Liver (tissue), 3 donors: ENCODE data around the gene CTAGE9.

Experiments used
- ATF3 ChIP-seq: IDR thresholded peaks from 2 replicates; pipeline ENCODE4 v1.6.1; 2016; ENCODE audit warnings: antibody characterized with exemption
- CTCF ChIP-seq: fragments of 150-350 bp; IDR thresholded peaks from 2 replicates; pipeline ENCODE4 v1.5.1; 2017; ENCODE audit warnings: improper control_type of control experiment, low read depth, low read length; ENCODE audit not compliant: missing input control
- EGR1 ChIP-seq, 2 donors: IDR thresholded peaks; 2 replicates each; pipeline ENCODE4 v1.6.1; 2016 to 2018; ENCODE audit warnings: antibody characterized with exemption in 2 of 2, low read depth in 2 of 2
- FOXA1 ChIP-seq: IDR thresholded peaks from 2 replicates; pipeline ENCODE4 v1.6.1; 2016; ENCODE audit warnings: antibody characterized with exemption
- GABPA ChIP-seq, 2 donors: IDR thresholded peaks in 1 of 2; conservative IDR thresholded peaks in 1 of 2; 2 replicates each; pipeline ENCODE4 v1.6.1; 2016; ENCODE audit warnings: antibody characterized with exemption in 2 of 2, mild to moderate bottlenecking in 1 of 2, moderate library complexity in 1 of 2
- MAX ChIP-seq: IDR thresholded peaks from 2 replicates; pipeline ENCODE4 v1.6.1; 2016; ENCODE audit warnings: antibody characterized with exemption
- NR2F2 ChIP-seq: IDR thresholded peaks from 2 replicates; pipeline ENCODE4 v1.6.1; 2016; ENCODE audit warnings: antibody characterized with exemption
- RAD21 ChIP-seq, 2 donors: IDR thresholded peaks; 2 replicates each; pipeline ENCODE4 v1.6.1; 2016; ENCODE audit warnings: antibody characterized with exemption in 2 of 2, mild to moderate bottlenecking in 2 of 2
- REST ChIP-seq: IDR thresholded peaks from 2 replicates; pipeline ENCODE4 v1.6.1; 2016; ENCODE audit warnings: antibody characterized with exemption, mild to moderate bottlenecking
- SP1 ChIP-seq: IDR thresholded peaks from 2 replicates; pipeline ENCODE4 v1.6.1; 2018; ENCODE audit warnings: antibody characterized with exemption, mild to moderate bottlenecking
- TAF1 ChIP-seq: conservative IDR thresholded peaks from 2 replicates; pipeline ENCODE4 v1.6.1; 2016; ENCODE audit warnings: antibody characterized with exemption, mild to moderate bottlenecking
- YY1 ChIP-seq: IDR thresholded peaks from 2 replicates; pipeline ENCODE4 v1.6.1; 2016; ENCODE audit warnings: antibody characterized with exemption, mild to moderate bottlenecking
- TF ChIP-seq, protein P1 (sequence below): IDR thresholded peaks from 2 replicates; pipeline ENCODE4 v1.6.1; 2016; ENCODE audit warnings: antibody characterized with exemption
- donor health status: healthy.
- donor health status: healthy.

- TF ChIP-seq, protein P1, sequence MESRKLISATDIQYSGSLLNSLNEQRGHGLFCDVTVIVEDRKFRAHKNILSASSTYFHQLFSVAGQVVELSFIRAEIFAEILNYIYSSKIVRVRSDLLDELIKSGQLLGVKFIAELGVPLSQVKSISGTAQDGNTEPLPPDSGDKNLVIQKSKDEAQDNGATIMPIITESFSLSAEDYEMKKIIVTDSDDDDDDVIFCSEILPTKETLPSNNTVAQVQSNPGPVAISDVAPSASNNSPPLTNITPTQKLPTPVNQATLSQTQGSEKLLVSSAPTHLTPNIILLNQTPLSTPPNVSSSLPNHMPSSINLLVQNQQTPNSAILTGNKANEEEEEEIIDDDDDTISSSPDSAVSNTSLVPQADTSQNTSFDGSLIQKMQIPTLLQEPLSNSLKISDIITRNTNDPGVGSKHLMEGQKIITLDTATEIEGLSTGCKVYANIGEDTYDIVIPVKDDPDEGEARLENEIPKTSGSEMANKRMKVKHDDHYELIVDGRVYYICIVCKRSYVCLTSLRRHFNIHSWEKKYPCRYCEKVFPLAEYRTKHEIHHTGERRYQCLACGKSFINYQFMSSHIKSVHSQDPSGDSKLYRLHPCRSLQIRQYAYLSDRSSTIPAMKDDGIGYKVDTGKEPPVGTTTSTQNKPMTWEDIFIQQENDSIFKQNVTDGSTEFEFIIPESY = no peak
- no peak for TF ChIP-seq CTCF
- no peak for TF ChIP-seq TAF1
- TF ChIP-seq YY1 = no peak
- TF ChIP-seq REST = no peak
- TF ChIP-seq NR2F2 = no peak
- TF ChIP-seq MAX = no peak
- no peak for TF ChIP-seq GABPA (IDR thresholded peaks at IDR 0.05 in 1 of 2, conservative IDR thresholded peaks at IDR 0.05 in 1 of 2)
- TF ChIP-seq ATF3 = no peak
- TF ChIP-seq RAD21 (IDR thresholded peaks at IDR 0.05) = no peak
- TF ChIP-seq SP1 = no peak
- no peak for TF ChIP-seq FOXA1
- TF ChIP-seq EGR1 (IDR thresholded peaks at IDR 0.05; ENCODE audit: low read depth in 2 of 2) = no peak
Observed at GRCh38 chr6:131688286-131688685, 22.5 kb downstream of the CTAGE9 start.
